ENCODE results near the gene ZNF608.

Gene ZNF608

DNA sequence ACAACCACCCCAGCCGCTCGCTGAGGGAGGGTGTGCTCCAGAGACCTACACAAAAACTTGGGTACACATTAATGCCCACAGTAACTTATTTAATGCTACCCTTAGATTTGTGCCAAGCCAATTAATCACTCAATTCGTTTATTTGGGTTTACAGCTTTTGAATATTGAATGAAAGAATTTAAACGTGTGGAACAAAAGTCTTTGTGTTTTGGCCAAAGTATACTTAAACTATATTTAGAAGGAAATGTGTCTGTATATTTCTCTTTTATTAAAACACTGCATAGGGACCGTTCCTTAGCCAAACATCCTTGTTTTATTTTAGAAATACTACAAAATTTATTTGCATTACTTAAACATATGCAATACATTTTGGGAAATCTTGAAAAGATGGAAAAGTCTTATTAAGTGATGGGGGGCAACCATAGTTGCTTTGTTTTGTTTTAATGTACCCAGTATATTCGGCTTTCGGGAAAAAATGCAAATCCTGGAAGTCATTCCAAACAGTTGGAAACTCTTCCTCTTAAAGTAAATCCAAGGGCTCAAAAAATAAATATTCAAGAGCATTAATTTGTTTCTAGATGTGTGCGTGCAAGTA lies 11.8 kb downstream of the ZNF608 start:
- ATAC-seq, result no peak
- no peak for TF ChIP-seq ZFP30 (CRISPR knock-in tag; IDR thresholded peaks at IDR 0.05)
- no peak for TF ChIP-seq CREB5 (CRISPR knock-in tag; IDR thresholded peaks at IDR 0.05; ENCODE audit: low read depth)
- TF ChIP-seq, protein P1, sequence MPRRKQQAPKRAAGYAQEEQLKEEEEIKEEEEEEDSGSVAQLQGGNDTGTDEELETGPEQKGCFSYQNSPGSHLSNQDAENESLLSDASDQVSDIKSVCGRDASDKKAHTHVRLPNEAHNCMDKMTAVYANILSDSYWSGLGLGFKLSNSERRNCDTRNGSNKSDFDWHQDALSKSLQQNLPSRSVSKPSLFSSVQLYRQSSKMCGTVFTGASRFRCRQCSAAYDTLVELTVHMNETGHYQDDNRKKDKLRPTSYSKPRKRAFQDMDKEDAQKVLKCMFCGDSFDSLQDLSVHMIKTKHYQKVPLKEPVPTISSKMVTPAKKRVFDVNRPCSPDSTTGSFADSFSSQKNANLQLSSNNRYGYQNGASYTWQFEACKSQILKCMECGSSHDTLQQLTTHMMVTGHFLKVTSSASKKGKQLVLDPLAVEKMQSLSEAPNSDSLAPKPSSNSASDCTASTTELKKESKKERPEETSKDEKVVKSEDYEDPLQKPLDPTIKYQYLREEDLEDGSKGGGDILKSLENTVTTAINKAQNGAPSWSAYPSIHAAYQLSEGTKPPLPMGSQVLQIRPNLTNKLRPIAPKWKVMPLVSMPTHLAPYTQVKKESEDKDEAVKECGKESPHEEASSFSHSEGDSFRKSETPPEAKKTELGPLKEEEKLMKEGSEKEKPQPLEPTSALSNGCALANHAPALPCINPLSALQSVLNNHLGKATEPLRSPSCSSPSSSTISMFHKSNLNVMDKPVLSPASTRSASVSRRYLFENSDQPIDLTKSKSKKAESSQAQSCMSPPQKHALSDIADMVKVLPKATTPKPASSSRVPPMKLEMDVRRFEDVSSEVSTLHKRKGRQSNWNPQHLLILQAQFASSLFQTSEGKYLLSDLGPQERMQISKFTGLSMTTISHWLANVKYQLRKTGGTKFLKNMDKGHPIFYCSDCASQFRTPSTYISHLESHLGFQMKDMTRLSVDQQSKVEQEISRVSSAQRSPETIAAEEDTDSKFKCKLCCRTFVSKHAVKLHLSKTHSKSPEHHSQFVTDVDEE (CRISPR knock-in tag; IDR thresholded peaks at IDR 0.05), result no peak
- TF ChIP-seq ZNF8 (CRISPR knock-in tag; IDR thresholded peaks at IDR 0.05), result no peak
- TF ChIP-seq SNAI2 (CRISPR knock-in tag; IDR thresholded peaks at IDR 0.05), result no peak
- TF ChIP-seq CSDC2 (CRISPR knock-in tag; IDR thresholded peaks at IDR 0.05), result no peak
- TF ChIP-seq GLIS3 (CRISPR knock-in tag; IDR thresholded peaks at IDR 0.05), result no peak
- no peak for TF ChIP-seq ZNF70 (CRISPR knock-in tag; IDR thresholded peaks at IDR 0.05)
- no peak for TF ChIP-seq PPARA (CRISPR knock-in tag; IDR thresholded peaks at IDR 0.05; ENCODE audit: borderline replicate concordance)
- TF ChIP-seq, protein P2, sequence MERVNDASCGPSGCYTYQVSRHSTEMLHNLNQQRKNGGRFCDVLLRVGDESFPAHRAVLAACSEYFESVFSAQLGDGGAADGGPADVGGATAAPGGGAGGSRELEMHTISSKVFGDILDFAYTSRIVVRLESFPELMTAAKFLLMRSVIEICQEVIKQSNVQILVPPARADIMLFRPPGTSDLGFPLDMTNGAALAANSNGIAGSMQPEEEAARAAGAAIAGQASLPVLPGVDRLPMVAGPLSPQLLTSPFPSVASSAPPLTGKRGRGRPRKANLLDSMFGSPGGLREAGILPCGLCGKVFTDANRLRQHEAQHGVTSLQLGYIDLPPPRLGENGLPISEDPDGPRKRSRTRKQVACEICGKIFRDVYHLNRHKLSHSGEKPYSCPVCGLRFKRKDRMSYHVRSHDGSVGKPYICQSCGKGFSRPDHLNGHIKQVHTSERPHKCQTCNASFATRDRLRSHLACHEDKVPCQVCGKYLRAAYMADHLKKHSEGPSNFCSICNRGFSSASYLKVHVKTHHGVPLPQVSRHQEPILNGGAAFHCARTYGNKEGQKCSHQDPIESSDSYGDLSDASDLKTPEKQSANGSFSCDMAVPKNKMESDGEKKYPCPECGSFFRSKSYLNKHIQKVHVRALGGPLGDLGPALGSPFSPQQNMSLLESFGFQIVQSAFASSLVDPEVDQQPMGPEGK (CRISPR knock-in tag; IDR thresholded peaks at IDR 0.05; ENCODE audit: borderline replicate concordance), result no peak

DNA sequence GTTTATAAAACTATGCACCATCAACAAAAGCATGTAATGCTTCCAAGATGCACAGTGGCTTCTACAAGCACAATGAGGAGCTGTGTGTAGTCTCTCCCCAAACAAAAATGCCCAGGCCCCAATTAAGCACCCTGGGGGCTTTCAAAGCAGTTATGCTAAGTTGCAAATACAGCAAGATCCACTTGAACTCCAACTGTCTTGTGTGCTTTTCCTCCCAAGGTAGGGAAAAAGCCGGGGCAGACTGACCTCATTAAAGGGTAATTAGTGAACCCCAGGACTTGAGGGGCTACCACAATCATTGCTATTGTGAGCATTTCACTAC lies 13.1 kb downstream of the ZNF608 start:
- no peak for ATAC-seq

More for the DNA sequence above, 13.1 kb downstream of the ZNF608 start:
- TF ChIP-seq CSDC2 (CRISPR knock-in tag; IDR thresholded peaks at IDR 0.05) (no peak), BACH2 (CRISPR knock-in tag; IDR thresholded peaks at IDR 0.05; ENCODE audit: borderline replicate concordance) (no peak), TOX (CRISPR knock-in tag; IDR thresholded peaks at IDR 0.05; ENCODE audit: borderline replicate concordance) (no peak), RARB (CRISPR knock-in tag; IDR thresholded peaks at IDR 0.05) (no peak), TCF4 (CRISPR knock-in tag; IDR thresholded peaks at IDR 0.05; ENCODE audit: borderline replicate concordance) (no peak), ZNF565 (CRISPR knock-in tag; conservative IDR thresholded peaks at IDR 0.05; ENCODE audit: low read depth) (no peak), ZNF70 (CRISPR knock-in tag; IDR thresholded peaks at IDR 0.05) (no peak), ZC3H10 (CRISPR knock-in tag; IDR thresholded peaks at IDR 0.05) (no peak), GLIS3 (CRISPR knock-in tag; IDR thresholded peaks at IDR 0.05) (no peak), ESRRG (CRISPR knock-in tag; IDR thresholded peaks at IDR 0.05) (no peak), ISL1 (CRISPR knock-in tag; IDR thresholded peaks at IDR 0.05) (no peak), CREB5 (CRISPR knock-in tag; IDR thresholded peaks at IDR 0.05; ENCODE audit: low read depth) (no peak), PPARA (CRISPR knock-in tag; IDR thresholded peaks at IDR 0.05; ENCODE audit: borderline replicate concordance) (no peak), SNAI2 (CRISPR knock-in tag; IDR thresholded peaks at IDR 0.05) (no peak)
- TF ChIP-seq, protein P2 (CRISPR knock-in tag; IDR thresholded peaks at IDR 0.05; ENCODE audit: borderline replicate concordance), result no peak
- TF ChIP-seq, protein P3, sequence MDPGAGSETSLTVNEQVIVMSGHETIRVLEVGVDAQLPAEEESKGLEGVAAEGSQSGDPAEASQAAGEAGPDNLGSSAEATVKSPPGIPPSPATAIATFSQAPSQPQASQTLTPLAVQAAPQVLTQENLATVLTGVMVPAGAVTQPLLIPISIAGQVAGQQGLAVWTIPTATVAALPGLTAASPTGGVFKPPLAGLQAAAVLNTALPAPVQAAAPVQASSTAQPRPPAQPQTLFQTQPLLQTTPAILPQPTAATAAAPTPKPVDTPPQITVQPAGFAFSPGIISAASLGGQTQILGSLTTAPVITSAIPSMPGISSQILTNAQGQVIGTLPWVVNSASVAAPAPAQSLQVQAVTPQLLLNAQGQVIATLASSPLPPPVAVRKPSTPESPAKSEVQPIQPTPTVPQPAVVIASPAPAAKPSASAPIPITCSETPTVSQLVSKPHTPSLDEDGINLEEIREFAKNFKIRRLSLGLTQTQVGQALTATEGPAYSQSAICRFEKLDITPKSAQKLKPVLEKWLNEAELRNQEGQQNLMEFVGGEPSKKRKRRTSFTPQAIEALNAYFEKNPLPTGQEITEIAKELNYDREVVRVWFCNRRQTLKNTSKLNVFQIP (CRISPR knock-in tag; IDR thresholded peaks at IDR 0.05; ENCODE audit: borderline replicate concordance, low read depth), result no peak
- TF ChIP-seq, protein P1 (CRISPR knock-in tag; IDR thresholded peaks at IDR 0.05), result no peak

Data from SK-N-SH treated with all-trans-retinoic acid at 6 μM for 48 hours (cell line).